ENCODE measurements around the gene SMPDL3A. TPM values are rescaled to one million over a fixed set of nuclear protein-coding genes. Genes with fewer than 3 reads are reported as not detected.

Gene SMPDL3A
- total RNA-seq, 1 experiment from 2014 or later, result 2.4 TPM

DNA sequence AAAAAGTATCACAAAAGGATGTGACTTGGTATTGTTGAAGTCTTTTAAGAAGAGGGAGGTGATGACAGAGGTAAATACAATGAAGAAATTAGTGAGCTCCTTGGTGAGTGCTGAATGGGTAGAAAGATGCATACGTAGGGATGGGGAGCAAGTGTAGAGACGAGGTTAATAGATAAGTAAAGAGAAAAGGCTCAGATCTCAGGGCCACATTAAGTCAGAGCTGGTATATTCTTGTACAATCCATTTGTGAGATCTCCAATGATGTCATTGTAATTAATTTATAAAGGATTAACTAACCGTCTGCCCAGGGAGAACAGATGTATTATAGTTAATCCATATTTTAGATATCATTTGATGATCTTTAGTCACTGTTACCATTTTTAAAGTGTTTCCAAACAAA, 43.4 kb downstream of the SMPDL3A start:
- ChIA-PET CTCF (no interaction called here), POLR2A (ENCODE audit: unreplicated experiment) (no interaction called here)
- H3F3A ChIP-seq (ENCODE audit: insufficient read depth, low read depth), result no peaks in the 10 kb centered on the region
- no peak overlapping the region for H3K27ac ChIP-seq
- no peak overlapping the region for H3K4me2 ChIP-seq
- H3K79me2 ChIP-seq (ENCODE audit: low read depth), result no peaks in the 10 kb centered on the region
- no peaks in the 10 kb centered on the region; the same call in 1 of the 2 replicates for H3K9me3 ChIP-seq (ENCODE audit: insufficient read depth, low read depth)
- H3K4me1 ChIP-seq (replicated peaks; ENCODE audit: insufficient read depth), result no peaks in the 10 kb centered on the region
- TF ChIP-seq, protein P1, sequence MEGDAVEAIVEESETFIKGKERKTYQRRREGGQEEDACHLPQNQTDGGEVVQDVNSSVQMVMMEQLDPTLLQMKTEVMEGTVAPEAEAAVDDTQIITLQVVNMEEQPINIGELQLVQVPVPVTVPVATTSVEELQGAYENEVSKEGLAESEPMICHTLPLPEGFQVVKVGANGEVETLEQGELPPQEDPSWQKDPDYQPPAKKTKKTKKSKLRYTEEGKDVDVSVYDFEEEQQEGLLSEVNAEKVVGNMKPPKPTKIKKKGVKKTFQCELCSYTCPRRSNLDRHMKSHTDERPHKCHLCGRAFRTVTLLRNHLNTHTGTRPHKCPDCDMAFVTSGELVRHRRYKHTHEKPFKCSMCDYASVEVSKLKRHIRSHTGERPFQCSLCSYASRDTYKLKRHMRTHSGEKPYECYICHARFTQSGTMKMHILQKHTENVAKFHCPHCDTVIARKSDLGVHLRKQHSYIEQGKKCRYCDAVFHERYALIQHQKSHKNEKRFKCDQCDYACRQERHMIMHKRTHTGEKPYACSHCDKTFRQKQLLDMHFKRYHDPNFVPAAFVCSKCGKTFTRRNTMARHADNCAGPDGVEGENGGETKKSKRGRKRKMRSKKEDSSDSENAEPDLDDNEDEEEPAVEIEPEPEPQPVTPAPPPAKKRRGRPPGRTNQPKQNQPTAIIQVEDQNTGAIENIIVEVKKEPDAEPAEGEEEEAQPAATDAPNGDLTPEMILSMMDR (conservative IDR thresholded peaks at IDR 0.05), result no peak
- no peak for TF ChIP-seq EZH2 (IDR thresholded peaks at IDR 0.05; ENCODE audit: low read depth)
- no TSS peak for BruUV-seq (replicated peaks)
- H3K27me3 ChIP-seq (ENCODE audit: insufficient read depth, low read depth), result no peaks in the 10 kb centered on the region
- no peak overlapping the region for H3K4me3 ChIP-seq
- H3K9me2 ChIP-seq (ENCODE audit: insufficient read depth), result no peaks in the 10 kb centered on the region
- no peak overlapping the region; the same call in 1 of the 2 replicates for H2AFZ ChIP-seq
- intact Hi-C loops (cut with micrococcal nuclease; ENCODE audit: unreplicated experiment), result no loop called here
- no peaks in the 10 kb centered on the region for H3K36me3 ChIP-seq (ENCODE audit: low read depth)
- H4K20me1 ChIP-seq (ENCODE audit: insufficient read depth), result no peaks in the 10 kb centered on the region
- DNase-seq, result no peak

DNA sequence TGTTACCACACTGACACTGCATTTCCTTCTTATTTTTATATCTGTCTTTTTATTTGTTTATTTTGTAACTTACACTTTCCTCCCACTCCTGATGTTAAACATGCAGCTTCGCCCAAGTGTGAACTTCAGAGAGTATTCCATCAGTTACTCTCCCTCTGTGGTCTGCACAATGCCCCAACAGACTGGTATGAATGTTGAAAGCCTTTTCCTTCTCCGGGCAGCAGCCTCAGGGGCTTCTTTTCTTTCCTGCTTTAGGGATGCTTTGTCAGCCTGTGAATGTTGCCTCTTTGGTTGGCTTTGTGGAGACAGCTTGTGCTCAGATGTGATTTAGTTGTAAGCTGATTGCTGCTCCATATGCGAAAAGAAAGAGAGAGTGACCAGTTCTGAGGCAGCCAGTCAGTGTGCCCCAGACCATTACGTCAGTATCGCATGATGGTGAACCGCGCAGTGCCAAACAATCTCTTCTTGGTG, 44.0 kb downstream of the SMPDL3A start:
- Histone ChIP-seq H3K27ac (no peak overlapping the region), H3K9me2 (ENCODE audit: insufficient read depth) (no peaks in the 10 kb centered on the region), H3K79me2 (ENCODE audit: low read depth) (no peaks in the 10 kb centered on the region), H4K20me1 (ENCODE audit: insufficient read depth) (no peaks in the 10 kb centered on the region), H3K27me3 (ENCODE audit: insufficient read depth, low read depth) (no peaks in the 10 kb centered on the region), H3K4me2 (no peak overlapping the region), H3K9me3 (ENCODE audit: insufficient read depth, low read depth) (no peaks in the 10 kb centered on the region; the same call in 1 of the 2 replicates), H2AFZ (no peak overlapping the region), H3F3A (ENCODE audit: insufficient read depth, low read depth) (no peaks in the 10 kb centered on the region), H3K4me1 (replicated peaks; ENCODE audit: insufficient read depth) (no peaks in the 10 kb centered on the region), H3K36me3 (ENCODE audit: low read depth) (no peaks in the 10 kb centered on the region), H3K4me3 (no peak overlapping the region)
- POLR2A ChIA-PET (ENCODE audit: unreplicated experiment), result no interaction called here
- DNase-seq, result no peak
- BruUV-seq (replicated peaks), result no TSS peak
- no peak for TF ChIP-seq EZH2 (IDR thresholded peaks at IDR 0.05; ENCODE audit: low read depth)
- TF ChIP-seq, protein P1 (conservative IDR thresholded peaks at IDR 0.05), result no peak
- intact Hi-C loops (cut with micrococcal nuclease; ENCODE audit: unreplicated experiment), result no loop called here
- CTCF ChIA-PET, result no interaction called here

DNA sequence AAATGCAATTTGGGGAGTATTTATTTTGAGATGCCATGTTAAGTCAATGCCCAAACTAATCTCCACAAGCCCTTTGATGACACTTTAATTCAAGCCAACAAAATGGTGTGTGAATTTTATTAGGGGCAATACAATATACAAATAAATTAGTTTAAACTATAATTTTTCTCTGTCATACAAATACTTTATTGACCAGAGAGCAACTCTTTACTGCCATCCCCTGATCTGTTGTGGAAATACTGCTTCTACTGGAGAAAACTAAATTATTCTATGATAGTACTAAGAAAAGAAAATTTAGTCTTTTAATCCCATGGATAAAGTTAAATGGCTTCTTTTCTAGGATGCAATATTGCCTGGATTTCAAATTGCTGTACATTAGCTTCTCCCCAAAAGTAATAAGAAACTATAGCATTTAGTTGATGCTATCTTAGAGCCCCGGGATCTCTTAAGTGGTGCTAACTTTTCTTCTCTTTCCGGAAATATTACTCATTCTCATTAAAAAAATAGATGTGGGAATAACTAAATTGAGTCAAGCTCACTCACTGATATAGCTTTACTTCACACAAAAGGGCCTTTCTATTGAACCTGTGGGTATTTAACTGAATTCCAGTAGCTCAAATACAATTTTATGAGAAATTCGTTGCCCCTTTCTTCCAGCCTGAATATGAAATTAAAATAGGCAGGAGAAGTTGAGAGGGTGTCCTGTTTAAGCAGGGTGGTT, 49.2 kb downstream of the SMPDL3A start:
- Histone ChIP-seq H3K36me3 (ENCODE audit: low read depth) (no peaks in the 10 kb centered on the region), H3K9me3 (ENCODE audit: insufficient read depth, low read depth) (no peaks in the 10 kb centered on the region), H3K27ac (no peak overlapping the region), H3K9me2 (ENCODE audit: insufficient read depth) (no peaks in the 10 kb centered on the region), H3K4me3 (no peak overlapping the region), H3K79me2 (ENCODE audit: low read depth) (no peaks in the 10 kb centered on the region), H2AFZ (no peak overlapping the region), H3K4me2 (no peak overlapping the region), H3F3A (ENCODE audit: insufficient read depth, low read depth) (no peaks in the 10 kb centered on the region), H4K20me1 (ENCODE audit: insufficient read depth) (no peaks in the 10 kb centered on the region), H3K4me1 (replicated peaks; ENCODE audit: insufficient read depth) (no peaks in the 10 kb centered on the region), H3K27me3 (ENCODE audit: insufficient read depth, low read depth) (no peaks in the 10 kb centered on the region)
- CTCF ChIA-PET, result interaction anchor here (0.6 to 2.3 kb wide), 3 partner anchors 33 to 107 kb away, joined by 3 to 18 read pairs (median 3); partner anchors contain the start of gene SMPDL3A
- no TSS peak for BruUV-seq (replicated peaks)
- no peak for DNase-seq
- TF ChIP-seq, protein P1 (conservative IDR thresholded peaks at IDR 0.05), result peak; percentile 77
- TF ChIP-seq EZH2 (IDR thresholded peaks at IDR 0.05; ENCODE audit: low read depth), result no peak
- POLR2A ChIA-PET (ENCODE audit: unreplicated experiment), result no interaction called here
- intact Hi-C loops (cut with micrococcal nuclease; ENCODE audit: unreplicated experiment), result loop anchor here (1.0 to 5.0 kb wide), 5 partner anchors 46 to 811 kb away; partner anchors contain the start of gene PKIB

All from PC-9 (cell line).